Measurements from ENCODE around the gene PIANP.
A peak's percentile ranks its signal among the peaks of the same experiment; 100 is the strongest.
"Not testable (repeated sequence)": the region's sequence is repeated elsewhere in the genome, so short reads cannot be mapped to it uniquely, and the experiment has no call there.

PIANP gene

GRCh38 chr12:6700646-6701051, at the start of gene PIANP:
TSS of gene PIANP (minus strand) at chr12:6700815. CDS start at chr12:6698061, 2,754 bp downstream.
- no peak for DNase-seq (ENCODE audit: low read depth in 2 of 2, low spot score in 1 of 2)

GRCh38 chr12:6748761-6749160, 48.1 kb upstream of the PIANP start:
- DNase-seq (ENCODE audit: low read depth in 2 of 2, low spot score in 1 of 2) = no peak

GRCh38 chr12:6747216-6747615, 46.6 kb upstream of the PIANP start:
- DNase-seq (ENCODE audit: low read depth in 2 of 2, low spot score in 1 of 2) = no peak

- no peak for DNase-seq (ENCODE audit: low read depth in 2 of 2, low spot score in 1 of 2)
Observed at GRCh38 chr12:6745741-6746525, 45.3 kb upstream of the PIANP start.

GRCh38 chr12:6743300-6743699, 42.7 kb upstream of the PIANP start:
- not testable (repeated sequence) for DNase-seq (ENCODE audit: low read depth in 2 of 2, low spot score in 1 of 2)

- no peak for DNase-seq (ENCODE audit: low read depth in 2 of 2, low spot score in 1 of 2)
Observed at GRCh38 chr12:6742834-6743233, 42.2 kb upstream of the PIANP start.

- DNase-seq (ENCODE audit: low read depth in 2 of 2, low spot score in 1 of 2) = not testable (repeated sequence)
Observed at GRCh38 chr12:6742080-6742479, 41.5 kb upstream of the PIANP start.

- no peak for DNase-seq (ENCODE audit: low read depth in 2 of 2, low spot score in 1 of 2)
Observed at GRCh38 chr12:6736754-6737153, 36.1 kb upstream of the PIANP start.

GRCh38 chr12:6735448-6736191, 35.0 kb upstream of the PIANP start:
- no peak for DNase-seq (ENCODE audit: low read depth in 2 of 2, low spot score in 1 of 2)

GRCh38 chr12:6734506-6735387, 34.1 kb upstream of the PIANP start:
- no peak for DNase-seq (ENCODE audit: low read depth in 2 of 2, low spot score in 1 of 2)

- no peak for DNase-seq (ENCODE audit: low read depth in 2 of 2, low spot score in 1 of 2)
Observed at GRCh38 chr12:6730169-6730568, 29.6 kb upstream of the PIANP start.

GRCh38 chr12:6729186-6729585, 28.6 kb upstream of the PIANP start:
- DNase-seq (ENCODE audit: low read depth in 2 of 2, low spot score in 1 of 2) = no peak

- DNase-seq (ENCODE audit: low read depth in 2 of 2, low spot score in 1 of 2) = no peak
Observed at GRCh38 chr12:6725350-6725749, 24.7 kb upstream of the PIANP start.

GRCh38 chr12:6724409-6724797, 23.8 kb upstream of the PIANP start:
- DNase-seq (ENCODE audit: low read depth in 2 of 2, low spot score in 1 of 2) = no peak

- peak; percentile 80 to 90 for DNase-seq (ENCODE audit: low read depth in 2 of 2, low spot score in 1 of 2)
Observed at GRCh38 chr12:6723607-6724408, 23.2 kb upstream of the PIANP start, which contains the start of gene COPS7A. TSS of gene COPS7A (plus strand) at chr12:6724046. CDS start at chr12:6724657, 611 bp downstream.

- DNase-seq (ENCODE audit: low read depth in 2 of 2, low spot score in 1 of 2) = no peak
Observed at GRCh38 chr12:6722863-6723262, 22.2 kb upstream of the PIANP start.

GRCh38 chr12:6716874-6717437, 16.3 kb upstream of the PIANP start:
- no peak for DNase-seq (ENCODE audit: low read depth in 2 of 2, low spot score in 1 of 2)

- DNase-seq (ENCODE audit: low read depth in 2 of 2, low spot score in 1 of 2) = not testable (repeated sequence)
Observed at GRCh38 chr12:6716031-6716873, 15.6 kb upstream of the PIANP start.

- no peak for DNase-seq (ENCODE audit: low read depth in 2 of 2, low spot score in 1 of 2)
Observed at GRCh38 chr12:6708960-6709394, 8.4 kb upstream of the PIANP start.

Data from stimulated activated CD8-positive, alpha-beta memory T cell treated with anti-CD3 and anti-CD28 coated beads, Interleukin-4, amount 100 ng/mL, for 4 hours (primary cell).